OCI-LY7 (cell line): ENCODE results near the gene GMDS.

Source experiments
- EZH2phosphoT487 ChIP-seq: fragments of 200-600 bp; sonication (generic); IDR thresholded peaks from 2 replicates; pipeline ENCODE4 v1.6.1; 2018; ENCODE audit warnings: low read depth, borderline replicate concordance, mild to moderate bottlenecking, mixed run types, antibody characterized with exemption, low read length, moderate library complexity, mixed read lengths
- TF ChIP-seq, protein P1 (sequence below): fragments of 200-600 bp; sonication (generic); conservative IDR thresholded peaks from 2 replicates; pipeline ENCODE4 v1.5.1; 2014; ENCODE audit warnings: mild to moderate bottlenecking, antibody characterized with exemption, low read length, moderate library complexity, mixed read lengths

DNA sequence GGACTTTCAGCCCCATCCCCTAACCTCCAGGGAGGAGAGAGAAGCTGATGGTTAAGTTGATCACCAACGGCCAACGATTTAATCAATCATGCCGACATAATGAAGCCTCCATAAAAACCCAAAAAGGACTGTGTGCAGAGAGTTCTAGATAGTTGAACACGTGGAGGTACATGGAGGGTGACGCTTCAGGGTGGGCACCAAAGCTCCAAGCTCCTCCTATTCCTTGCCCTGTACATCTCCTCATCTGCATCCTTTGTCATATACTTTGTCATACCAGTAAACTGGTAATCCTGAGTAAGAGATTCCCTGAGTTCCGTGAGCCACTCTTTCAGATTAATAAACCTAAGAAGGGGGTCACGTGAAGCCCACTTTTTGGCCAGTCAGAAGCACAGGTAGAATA, 3.7 kb upstream of the GMDS start:
- TF ChIP-seq, protein P1, sequence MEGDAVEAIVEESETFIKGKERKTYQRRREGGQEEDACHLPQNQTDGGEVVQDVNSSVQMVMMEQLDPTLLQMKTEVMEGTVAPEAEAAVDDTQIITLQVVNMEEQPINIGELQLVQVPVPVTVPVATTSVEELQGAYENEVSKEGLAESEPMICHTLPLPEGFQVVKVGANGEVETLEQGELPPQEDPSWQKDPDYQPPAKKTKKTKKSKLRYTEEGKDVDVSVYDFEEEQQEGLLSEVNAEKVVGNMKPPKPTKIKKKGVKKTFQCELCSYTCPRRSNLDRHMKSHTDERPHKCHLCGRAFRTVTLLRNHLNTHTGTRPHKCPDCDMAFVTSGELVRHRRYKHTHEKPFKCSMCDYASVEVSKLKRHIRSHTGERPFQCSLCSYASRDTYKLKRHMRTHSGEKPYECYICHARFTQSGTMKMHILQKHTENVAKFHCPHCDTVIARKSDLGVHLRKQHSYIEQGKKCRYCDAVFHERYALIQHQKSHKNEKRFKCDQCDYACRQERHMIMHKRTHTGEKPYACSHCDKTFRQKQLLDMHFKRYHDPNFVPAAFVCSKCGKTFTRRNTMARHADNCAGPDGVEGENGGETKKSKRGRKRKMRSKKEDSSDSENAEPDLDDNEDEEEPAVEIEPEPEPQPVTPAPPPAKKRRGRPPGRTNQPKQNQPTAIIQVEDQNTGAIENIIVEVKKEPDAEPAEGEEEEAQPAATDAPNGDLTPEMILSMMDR: no peak
- no peak for TF ChIP-seq EZH2phosphoT487
